ENCODE results near the gene SERP2.

GRCh38 chr13:44334751-44335150 is 38.9 kb upstream of the SERP2 start:
- TF ChIP-seq CTCF (IDR thresholded peaks at IDR 0.05 in 2 of 3, conservative IDR thresholded peaks at IDR 0.05 in 1 of 3; ENCODE audit: borderline replicate concordance in 1 of 3, insufficient read depth in 1 of 3, low read depth in 2 of 3, low read length in 2 of 3): no peak
- no peak for TF ChIP-seq ATF3 (IDR thresholded peaks at IDR 0.05)
- TF ChIP-seq SRF (IDR thresholded peaks at IDR 0.05; ENCODE audit: low read depth): no peak
- no peak for TF ChIP-seq POLR2A (IDR thresholded peaks at IDR 0.05; ENCODE audit: borderline replicate concordance, extremely low read depth, insufficient read depth, insufficient read length)
- TF ChIP-seq EZH2 (IDR thresholded peaks at IDR 0.05): no peak

Measured in HCT116 (cell line).